GM10847 (cell line): ENCODE results near the gene UGT1A7.

Source experiments
- POLR2A ChIP-seq: IDR thresholded peaks from 2 replicates; pipeline ENCODE4 v1.6.1; 2011; ENCODE audit not compliant: insufficient read length; ENCODE audit errors: extremely low read depth

The UGT1A7 gene

GRCh38 chr2:233816334-233816733, 134.6 kb downstream of the UGT1A7 start:
- TF ChIP-seq POLR2A = no peak

GRCh38 chr2:233816771-233817170, 135.1 kb downstream of the UGT1A7 start:
- no peak for TF ChIP-seq POLR2A

GRCh38 chr2:233817361-233817911, 135.7 kb downstream of the UGT1A7 start:
- no peak for TF ChIP-seq POLR2A

- no peak for TF ChIP-seq POLR2A
These were observed 136.4 kb downstream of the UGT1A7 start for GRCh38 chr2:233817995-233818638.

GRCh38 chr2:233818639-233819621, 137.2 kb downstream of the UGT1A7 start:
- TF ChIP-seq POLR2A = no peak

- no peak for TF ChIP-seq POLR2A
These were observed 138.4 kb downstream of the UGT1A7 start for GRCh38 chr2:233819884-233820773.

DNA sequence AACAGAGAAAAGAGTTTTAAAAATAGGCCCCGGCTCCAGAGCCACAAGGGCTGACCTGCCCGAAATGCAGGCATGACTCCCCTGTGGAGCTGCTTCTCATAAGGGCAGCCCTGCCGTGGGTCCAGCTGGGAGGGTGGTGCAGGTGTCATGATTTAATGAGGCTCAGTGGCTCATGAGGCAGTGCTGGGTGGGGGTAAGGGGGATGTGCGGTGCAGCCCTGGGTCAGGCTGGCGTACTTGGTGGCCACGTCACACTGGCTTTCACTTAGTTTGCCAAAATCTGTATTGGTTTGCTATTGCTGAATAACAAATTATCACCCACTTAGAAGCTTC, 139.0 kb downstream of the UGT1A7 start:
- TF ChIP-seq POLR2A = no peak

DNA sequence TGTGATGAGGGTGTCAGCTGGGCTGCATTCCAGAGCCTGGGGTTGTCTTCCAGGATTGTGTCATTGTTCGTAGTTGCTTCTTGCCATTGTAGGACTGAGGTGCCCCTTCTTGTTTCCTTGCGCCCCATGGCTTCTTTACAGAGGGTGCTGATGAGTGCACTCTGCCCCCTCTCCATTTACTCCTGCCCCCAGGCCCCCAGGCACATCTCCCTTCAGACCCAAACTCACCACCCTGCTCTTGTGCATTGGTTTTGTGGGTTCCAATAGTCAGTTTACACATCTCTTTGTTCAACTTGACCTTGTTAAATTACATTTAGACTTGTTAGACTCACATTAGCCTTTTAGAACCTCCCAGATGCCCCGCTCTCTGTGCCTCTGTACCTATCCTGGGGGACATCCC, 139.5 kb downstream of the UGT1A7 start:
- TF ChIP-seq POLR2A = no peak

GRCh38 chr2:233821709-233822100, 140.0 kb downstream of the UGT1A7 start:
- no peak for TF ChIP-seq POLR2A

DNA sequence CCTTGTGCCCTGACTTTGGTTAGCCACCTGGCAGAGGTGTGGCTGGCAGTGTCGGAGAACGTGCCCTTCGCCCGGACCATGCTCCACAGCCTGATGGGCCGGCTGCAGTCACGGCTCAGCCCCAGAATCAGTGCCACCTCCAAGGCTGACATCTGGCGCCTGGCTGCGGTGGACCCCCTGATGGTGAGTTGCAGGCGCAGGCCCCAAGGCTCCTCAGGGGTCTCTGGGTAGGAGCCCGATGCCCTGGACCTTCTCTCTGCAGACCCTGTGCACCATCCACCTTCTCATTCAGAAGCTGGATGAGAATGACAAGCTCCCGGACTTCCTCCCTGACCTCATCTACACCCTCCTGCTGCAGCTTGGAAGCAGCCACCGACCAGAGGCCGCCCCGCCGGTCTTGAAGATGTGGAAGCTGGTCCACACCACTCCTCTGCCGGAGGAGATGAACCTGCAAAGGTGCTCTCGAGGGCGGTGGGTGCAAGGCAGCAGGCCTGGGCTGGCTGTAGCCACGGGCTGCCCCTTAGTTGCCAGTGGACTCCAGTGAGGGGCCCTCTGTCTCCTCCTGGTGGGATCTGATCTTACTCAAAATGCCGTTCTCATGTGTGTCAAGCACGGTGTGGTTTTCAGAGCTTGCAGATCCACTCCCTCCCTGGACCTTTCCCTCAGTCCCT, 140.5 kb downstream of the UGT1A7 start:
- TF ChIP-seq POLR2A = no peak
